ENCODE data around the gene C1QTNF4. TPM values are rescaled to one million over a fixed set of nuclear protein-coding genes. Genes with fewer than 3 reads are reported as not detected.

The C1QTNF4 gene
- total RNA-seq, 1 donor from 2014 or later: not detected

DNA sequence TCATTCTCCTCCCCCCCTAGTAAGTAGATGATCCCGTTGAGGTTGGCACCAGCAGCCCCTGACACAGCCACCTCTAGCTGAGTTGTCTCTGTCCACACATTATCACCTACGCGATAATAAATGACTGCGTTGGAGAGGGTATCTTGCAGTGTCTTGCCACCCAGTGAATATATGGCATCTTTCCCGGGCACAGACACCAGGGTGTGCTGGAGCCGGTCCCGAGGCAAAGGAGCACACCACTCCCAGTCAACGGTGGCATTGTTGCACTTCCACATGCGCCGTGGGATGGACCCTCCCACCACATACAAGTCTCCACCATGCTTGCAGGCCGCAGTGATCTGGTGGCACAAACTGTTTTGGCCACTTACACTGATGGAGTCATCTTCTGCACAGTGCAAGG lies 20.9 kb downstream of the C1QTNF4 start:
- DNase-seq (no peak), ATAC-seq (ENCODE audit: low read depth) (no peak)
- ChIA-PET CTCF (no interaction called here), POLR2A (no interaction called here)
- H3K9me3 Mint-ChIP-seq: no peaks in the 10 kb centered on the region
- H3K27ac Mint-ChIP-seq: no peak overlapping the region
- peaks cover 18% of the 10 kb centered on the region for H3K4me1 Mint-ChIP-seq
- intact Hi-C loops (cut with micrococcal nuclease): no loop called here
- H3K36me3 Mint-ChIP-seq (ENCODE audit: low read depth): peaks cover 63% of the 10 kb centered on the region
- TF ChIP-seq, protein P1, sequence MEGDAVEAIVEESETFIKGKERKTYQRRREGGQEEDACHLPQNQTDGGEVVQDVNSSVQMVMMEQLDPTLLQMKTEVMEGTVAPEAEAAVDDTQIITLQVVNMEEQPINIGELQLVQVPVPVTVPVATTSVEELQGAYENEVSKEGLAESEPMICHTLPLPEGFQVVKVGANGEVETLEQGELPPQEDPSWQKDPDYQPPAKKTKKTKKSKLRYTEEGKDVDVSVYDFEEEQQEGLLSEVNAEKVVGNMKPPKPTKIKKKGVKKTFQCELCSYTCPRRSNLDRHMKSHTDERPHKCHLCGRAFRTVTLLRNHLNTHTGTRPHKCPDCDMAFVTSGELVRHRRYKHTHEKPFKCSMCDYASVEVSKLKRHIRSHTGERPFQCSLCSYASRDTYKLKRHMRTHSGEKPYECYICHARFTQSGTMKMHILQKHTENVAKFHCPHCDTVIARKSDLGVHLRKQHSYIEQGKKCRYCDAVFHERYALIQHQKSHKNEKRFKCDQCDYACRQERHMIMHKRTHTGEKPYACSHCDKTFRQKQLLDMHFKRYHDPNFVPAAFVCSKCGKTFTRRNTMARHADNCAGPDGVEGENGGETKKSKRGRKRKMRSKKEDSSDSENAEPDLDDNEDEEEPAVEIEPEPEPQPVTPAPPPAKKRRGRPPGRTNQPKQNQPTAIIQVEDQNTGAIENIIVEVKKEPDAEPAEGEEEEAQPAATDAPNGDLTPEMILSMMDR (IDR thresholded peaks at IDR 0.05): no peak
- H3K27me3 Mint-ChIP-seq: no peaks in the 10 kb centered on the region
- H3K4me3 Mint-ChIP-seq: no peak overlapping the region

DNA sequence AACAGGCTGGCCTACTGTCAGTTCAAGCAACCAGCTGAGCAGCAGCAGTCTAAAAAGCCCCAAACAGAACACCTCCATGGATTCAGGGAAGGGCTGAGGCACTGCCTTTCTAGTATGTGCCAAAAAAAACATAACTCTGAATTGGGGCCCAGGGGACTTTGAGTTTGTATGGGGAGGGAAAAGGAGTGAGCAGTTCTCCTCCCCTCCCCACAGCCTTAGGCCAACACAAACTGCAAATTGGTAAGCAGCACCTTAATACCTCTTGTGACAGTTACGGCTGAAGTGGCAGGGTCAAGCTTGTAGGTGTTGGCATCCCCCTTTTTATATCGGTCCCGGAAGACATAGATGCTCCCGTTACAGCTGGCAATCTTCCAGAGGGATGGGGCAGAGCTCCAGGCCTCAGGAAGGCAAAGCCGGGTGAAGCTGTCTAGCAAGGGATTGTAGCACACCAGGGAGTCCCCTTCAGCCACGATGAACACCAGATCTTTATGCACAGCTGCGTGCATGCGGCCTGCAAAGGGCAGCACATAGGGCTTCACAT lies 21.4 kb downstream of the C1QTNF4 start:
- TF ChIP-seq, protein P1 (IDR thresholded peaks at IDR 0.05): no peak
- intact Hi-C loops (cut with micrococcal nuclease): no loop called here
- no peak overlapping the region for H3K27ac Mint-ChIP-seq
- ATAC-seq (ENCODE audit: low read depth) (no peak), DNase-seq (no peak)
- no peaks in the 10 kb centered on the region for H3K9me3 Mint-ChIP-seq
- no peak overlapping the region for H3K4me3 Mint-ChIP-seq
- peaks cover 63% of the 10 kb centered on the region for H3K36me3 Mint-ChIP-seq (ENCODE audit: low read depth)
- H3K4me1 Mint-ChIP-seq: peaks cover 12% of the 10 kb centered on the region
- POLR2A ChIA-PET: no interaction called here
- H3K27me3 Mint-ChIP-seq: no peaks in the 10 kb centered on the region
- CTCF ChIA-PET: no interaction called here

DNA sequence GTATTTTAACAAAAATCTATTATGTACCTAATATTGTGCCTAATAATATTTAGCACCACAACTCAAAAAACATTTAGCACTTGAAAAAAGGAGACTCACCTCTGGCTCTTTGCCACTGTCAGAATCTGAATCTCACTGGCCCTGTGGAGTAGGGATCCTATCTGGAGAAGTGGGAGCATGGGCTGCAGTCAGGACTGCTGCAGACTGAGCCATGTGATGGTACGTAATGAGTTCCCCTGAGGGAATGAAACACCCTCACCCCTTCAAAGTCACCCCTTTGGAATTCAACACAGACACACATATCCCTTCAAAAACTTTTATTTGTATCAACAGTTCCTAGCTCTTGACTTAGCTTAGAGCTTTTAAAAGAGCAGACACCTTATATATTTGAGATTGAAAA lies 22.3 kb downstream of the C1QTNF4 start:
- DNase-seq: no peak
- intact Hi-C loops (cut with micrococcal nuclease): no loop called here
- H3K4me1 Mint-ChIP-seq: peaks cover 4% of the 10 kb centered on the region
- peaks cover 58% of the 10 kb centered on the region for H3K36me3 Mint-ChIP-seq (ENCODE audit: low read depth)
- no peak overlapping the region for H3K4me3 Mint-ChIP-seq
- POLR2A ChIA-PET: no interaction called here
- no peak for ATAC-seq (ENCODE audit: low read depth)
- H3K27ac Mint-ChIP-seq: no peak overlapping the region
- H3K9me3 Mint-ChIP-seq: no peaks in the 10 kb centered on the region
- no peaks in the 10 kb centered on the region for H3K27me3 Mint-ChIP-seq
- TF ChIP-seq, protein P1 (IDR thresholded peaks at IDR 0.05): no peak
- CTCF ChIA-PET: no interaction called here

DNA sequence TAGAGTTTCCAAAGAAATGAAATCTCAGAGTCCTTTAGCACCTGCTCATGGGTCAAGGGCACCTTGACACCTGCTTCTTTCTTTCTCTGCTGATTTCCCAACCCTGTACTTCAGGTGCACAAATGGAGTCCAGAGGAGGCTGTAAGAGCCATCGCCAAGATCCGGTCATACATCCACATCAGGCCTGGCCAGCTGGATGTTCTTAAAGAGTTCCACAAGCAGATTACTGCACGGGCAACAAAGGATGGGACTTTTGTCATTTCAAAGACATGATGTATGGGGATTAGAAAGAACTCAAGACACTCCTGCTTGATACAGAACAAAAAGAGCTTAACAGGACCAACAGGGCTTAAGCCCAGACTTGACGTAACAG lies 22.9 kb downstream of the C1QTNF4 start:
- Mint-ChIP-seq H3K27me3 (no peaks in the 10 kb centered on the region), H3K9me3 (no peaks in the 10 kb centered on the region), H3K27ac (no peak overlapping the region), H3K4me1 (peaks cover 8% of the 10 kb centered on the region), H3K36me3 (ENCODE audit: low read depth) (peaks cover 54% of the 10 kb centered on the region), H3K4me3 (no peak overlapping the region)
- intact Hi-C loops (cut with micrococcal nuclease): no loop called here
- TF ChIP-seq, protein P1 (IDR thresholded peaks at IDR 0.05): no peak
- CTCF ChIA-PET: no interaction called here
- ATAC-seq (ENCODE audit: low read depth) (no peak), DNase-seq (no peak)
- POLR2A ChIA-PET: no interaction called here

DNA sequence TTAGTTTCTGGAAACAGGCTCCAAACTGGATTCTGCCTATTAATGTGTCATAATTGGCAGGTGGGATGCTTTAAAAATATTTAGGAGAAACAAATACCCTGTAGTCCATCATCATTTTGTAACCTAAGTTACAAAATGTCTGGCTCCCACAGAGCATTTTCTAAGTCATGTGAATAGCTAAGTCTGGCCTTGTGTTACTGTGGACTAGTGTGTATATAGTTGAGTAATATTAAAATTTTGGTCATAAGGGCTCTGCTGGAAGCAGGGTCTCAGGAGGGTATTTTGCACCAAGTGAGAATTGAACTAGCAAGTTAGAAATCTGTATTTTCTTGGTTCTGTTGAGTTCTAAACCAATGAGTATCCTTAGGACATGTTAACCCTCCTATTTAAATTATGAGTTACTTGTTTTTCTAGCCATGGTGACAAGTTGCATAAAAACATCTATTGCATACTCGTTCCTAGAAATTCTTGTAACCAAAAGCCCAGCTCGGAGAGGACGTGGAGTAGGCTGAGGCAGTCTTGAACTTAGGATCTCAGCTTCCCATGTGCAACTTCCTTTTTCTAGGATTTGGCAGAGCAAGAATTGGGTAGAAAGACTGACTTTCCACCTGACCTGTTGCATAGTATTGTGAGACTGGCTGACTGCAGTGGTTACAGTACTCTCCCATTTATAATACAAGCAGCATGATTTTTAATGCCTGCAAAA lies 23.4 kb downstream of the C1QTNF4 start:
- CTCF ChIA-PET: interaction anchor here (0.7 kb wide), 1 partner anchor 16 kb away, joined by 4 read pairs; no protein-coding TSS in a partner anchor
- H3K27ac Mint-ChIP-seq: no peak overlapping the region
- TF ChIP-seq, protein P1 (IDR thresholded peaks at IDR 0.05): no peak
- H3K4me3 Mint-ChIP-seq: no peak overlapping the region
- no peak for ATAC-seq (ENCODE audit: low read depth)
- peaks cover 51% of the 10 kb centered on the region for H3K36me3 Mint-ChIP-seq (ENCODE audit: low read depth)
- POLR2A ChIA-PET: no interaction called here
- no peaks in the 10 kb centered on the region for H3K9me3 Mint-ChIP-seq
- DNase-seq: no peak
- H3K27me3 Mint-ChIP-seq: no peaks in the 10 kb centered on the region
- intact Hi-C loops (cut with micrococcal nuclease): no loop called here
- H3K4me1 Mint-ChIP-seq: peaks cover 10% of the 10 kb centered on the region

All from activated B cell treated with CpG ODN at 0.5 μM for 24 hours (primary cell).